ENCODE data around the gene ULK4.

GRCh38 chr3:41808618-41809017 is 153.3 kb downstream of the ULK4 start:
- TF ChIP-seq CTCF (IDR thresholded peaks at IDR 0.05 in 2 of 3, conservative IDR thresholded peaks at IDR 0.05 in 1 of 3; ENCODE audit: borderline replicate concordance in 1 of 3, insufficient read depth in 1 of 3, low read depth in 2 of 3, low read length in 2 of 3) (no peak), POLR2A (IDR thresholded peaks at IDR 0.05; ENCODE audit: borderline replicate concordance, extremely low read depth, insufficient read depth, insufficient read length) (no peak), CEBPB (IDR thresholded peaks at IDR 0.05; ENCODE audit: low read depth) (no peak), SP1 (IDR thresholded peaks at IDR 0.05; ENCODE audit: low read depth) (no peak), JUND (IDR thresholded peaks at IDR 0.05) (no peak), EZH2 (IDR thresholded peaks at IDR 0.05) (no peak)
